Muscle of leg (tissue), 11 donors: ENCODE measurements around the gene SPAST. TPM values are rescaled to one million over a fixed set of nuclear protein-coding genes. Genes with fewer than 3 reads are reported as not detected.
"Not testable (repeated sequence)": the region's sequence is repeated elsewhere in the genome, so short reads cannot be mapped to it uniquely, and the experiment has no call there.

Experiments used
- DNase-seq: peaks from one replicate; pipeline ENCODE4 v3.0.0; 2013
- H3K27ac ChIP-seq: one replicate; pipeline ENCODE4 v1.5.1; 2013; ENCODE audit warnings: mild to moderate bottlenecking, low read length, control low read depth
- H3K27me3 ChIP-seq: one replicate; pipeline ENCODE4 v1.6.1; 2013; ENCODE audit warnings: low read length; ENCODE audit not compliant: control insufficient read depth, insufficient read depth
- H3K36me3 ChIP-seq: one replicate; pipeline ENCODE4 v1.6.1; 2013; ENCODE audit warnings: low read length; ENCODE audit not compliant: control insufficient read depth, insufficient read depth
- H3K4me1 ChIP-seq: one replicate; pipeline ENCODE4 v1.6.1; 2013; ENCODE audit warnings: low read length; ENCODE audit not compliant: control insufficient read depth, insufficient read depth
- H3K4me3 ChIP-seq: one replicate; pipeline ENCODE4 v1.5.1; 2013; ENCODE audit warnings: low read length, control low read depth
- H3K9me3 ChIP-seq: replicated peaks from 2 replicates; pipeline ENCODE4 v1.6.1; 2013; ENCODE audit warnings: low read depth, low read length; ENCODE audit not compliant: control insufficient read depth
- WGBS: methylation state at CpG from one replicate; pipeline ENCODE4 v1.1.5; 2013; ENCODE audit warnings: missing lambda C conversion rate; ENCODE audit not compliant: insufficient coverage; 5-methylcytosine and 5-hydroxymethylcytosine counted together
- polyA plus RNA-seq, 8 donors: library from polyadenylated mRNA; unstranded; fragments of 120-200 nt; gene quantifications; one replicate each; pipeline versions ENCODE4 v1.2.1 to v1.2.3, GENCODE V29; 2013; ENCODE audit warnings: inconsistent platforms in 1 of 8, low replicate concordance in 1 of 8; ENCODE audit not compliant: insufficient read length in 8 of 8, insufficient read depth in 1 of 8
- total RNA-seq: library from RNA; stranded (reverse); fragments of 120-200 nt; gene quantifications from one replicate; pipeline ENCODE4 v1.2.4, GENCODE V29; 2013

Gene SPAST
- total and polyA plus RNA-seq, 9 donors, result 12.9 to 26.6 (median 16.9) TPM

DNA sequence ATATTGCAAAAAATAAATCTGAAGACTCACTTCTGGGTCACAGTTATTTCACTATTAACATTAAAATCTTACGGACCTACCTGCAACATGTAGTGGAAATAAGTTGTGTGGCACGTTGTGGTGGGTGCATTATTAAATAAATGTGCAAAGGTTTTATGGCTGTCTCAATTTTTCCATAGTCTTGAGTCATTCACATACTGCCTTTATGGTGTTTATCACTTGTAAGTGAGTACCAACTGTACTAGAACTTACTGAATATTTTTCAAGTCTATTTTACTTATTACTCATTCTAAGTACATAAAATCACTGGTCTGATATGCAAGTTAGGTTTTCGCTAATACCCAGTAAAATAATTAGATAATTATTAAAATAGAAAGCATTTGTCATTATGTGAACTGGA lies 54.7 kb downstream of the SPAST start:
- Histone ChIP-seq H3K4me1 (no peaks in the 10 kb centered on the region), H3K9me3 (no peaks in the 10 kb centered on the region), H3K27ac (no peak overlapping the region), H3K36me3 (peaks cover 12% of the 10 kb centered on the region), H3K27me3 (no peaks in the 10 kb centered on the region), H3K4me3 (no peak overlapping the region)
- no peak for DNase-seq
- no CpG with 5 or more reads among the region's 3 CpGs for WGBS

DNA sequence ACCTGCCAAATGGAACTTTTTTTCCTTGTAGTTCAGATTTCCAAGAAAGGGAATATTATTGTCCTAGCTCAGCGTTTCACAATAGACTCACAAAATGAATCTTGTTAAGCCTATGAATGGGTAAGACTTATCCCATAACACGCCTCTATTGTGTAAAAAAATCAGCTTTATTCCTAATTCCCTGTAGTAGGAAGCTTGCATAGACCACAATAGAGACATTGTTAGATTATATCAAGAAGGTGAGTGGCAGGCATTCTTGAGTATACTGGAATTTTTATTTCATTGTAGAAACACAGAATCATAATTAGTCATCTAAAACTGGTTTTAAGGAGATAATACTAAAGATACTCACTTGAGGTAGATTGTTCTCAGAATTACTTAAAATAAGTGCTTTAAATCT lies 55.8 kb downstream of the SPAST start:
- Histone ChIP-seq H3K27me3 (no peaks in the 10 kb centered on the region), H3K27ac (no peak overlapping the region), H3K4me1 (no peaks in the 10 kb centered on the region), H3K36me3 (peaks cover 12% of the 10 kb centered on the region), H3K4me3 (no peak overlapping the region), H3K9me3 (no peaks in the 10 kb centered on the region)
- no CpG with 5 or more reads among the region's 2 CpGs for WGBS
- no peak for DNase-seq

DNA sequence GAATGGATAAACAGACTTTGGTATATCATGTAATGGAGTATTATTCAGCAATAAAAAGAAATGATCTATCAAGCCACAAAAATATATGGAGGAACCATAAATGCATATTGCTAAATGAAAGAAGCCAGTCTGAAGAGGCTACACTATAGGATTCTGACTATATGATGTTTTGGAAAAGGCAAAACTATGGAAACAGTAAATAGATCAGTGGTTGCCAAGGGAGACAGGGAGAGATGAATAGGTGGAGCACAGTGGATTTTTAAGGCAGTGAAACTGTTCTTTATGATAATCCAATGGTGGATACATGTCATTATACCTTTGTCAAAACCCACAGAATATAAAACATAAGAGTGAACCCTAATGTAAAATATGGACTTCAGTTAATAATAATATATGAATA lies 61.3 kb downstream of the SPAST start:
- H3K27me3 ChIP-seq, result no peaks in the 10 kb centered on the region
- H3K9me3 ChIP-seq, result no peaks in the 10 kb centered on the region
- peaks cover 20% of the 10 kb centered on the region for H3K36me3 ChIP-seq
- H3K4me1 ChIP-seq, result no peaks in the 10 kb centered on the region
- no peak overlapping the region for H3K27ac ChIP-seq
- DNase-seq, result peak; percentile 13
- H3K4me3 ChIP-seq, result no peak overlapping the region

DNA sequence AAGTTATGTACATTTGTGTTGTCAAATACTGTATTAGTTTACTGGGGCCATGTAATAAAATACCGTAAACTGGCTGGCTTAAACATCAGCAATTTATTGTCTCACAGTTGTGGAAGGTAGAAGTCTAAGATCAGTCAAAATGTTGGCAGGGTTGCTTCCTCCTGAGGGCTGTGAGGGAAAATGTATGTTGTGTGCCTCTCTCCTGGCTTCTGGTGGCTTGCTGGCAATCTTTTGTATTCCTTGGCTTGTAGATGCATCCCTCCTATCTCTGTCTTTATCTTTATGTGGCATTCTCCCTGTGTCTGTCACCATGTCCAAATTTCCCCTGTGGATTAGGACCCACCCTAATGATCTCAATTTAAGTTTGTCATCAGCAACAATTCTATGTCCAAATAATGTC lies 65.3 kb downstream of the SPAST start:
- Histone ChIP-seq H3K9me3 (no peaks in the 10 kb centered on the region), H3K27me3 (no peaks in the 10 kb centered on the region), H3K4me1 (no peaks in the 10 kb centered on the region), H3K36me3 (peaks cover 35% of the 10 kb centered on the region), H3K27ac (no peak overlapping the region), H3K4me3 (no peak overlapping the region)
- 100% methylated on average over 1 of the region's 1 CpG for WGBS
- DNase-seq, result no peak

DNA sequence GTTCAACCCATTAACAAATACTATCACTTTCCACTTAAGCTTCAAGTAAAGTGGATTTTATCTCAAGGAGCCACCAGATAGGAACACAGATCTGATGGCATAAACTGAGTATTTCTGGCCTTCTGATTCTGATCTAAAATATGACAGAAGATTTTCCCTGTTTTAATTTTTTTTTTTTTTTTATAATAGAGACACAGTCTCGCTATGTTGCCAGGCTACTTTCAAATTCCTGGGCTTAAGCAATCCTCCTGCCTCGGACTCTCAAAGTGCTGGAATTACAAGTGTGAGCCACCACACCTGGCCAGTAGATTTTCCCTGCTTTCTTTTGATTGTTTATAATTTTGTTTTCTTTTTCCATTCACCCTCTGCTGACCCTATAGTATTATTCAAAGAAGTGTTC lies 65.7 kb downstream of the SPAST start:
- DNase-seq, result no peak
- Histone ChIP-seq H3K27me3 (no peaks in the 10 kb centered on the region), H3K4me1 (no peaks in the 10 kb centered on the region), H3K4me3 (no peak overlapping the region), H3K27ac (no peak overlapping the region), H3K36me3 (peaks cover 35% of the 10 kb centered on the region), H3K9me3 (no peaks in the 10 kb centered on the region)
- no CpG with 5 or more reads among the region's 2 CpGs for WGBS

DNA sequence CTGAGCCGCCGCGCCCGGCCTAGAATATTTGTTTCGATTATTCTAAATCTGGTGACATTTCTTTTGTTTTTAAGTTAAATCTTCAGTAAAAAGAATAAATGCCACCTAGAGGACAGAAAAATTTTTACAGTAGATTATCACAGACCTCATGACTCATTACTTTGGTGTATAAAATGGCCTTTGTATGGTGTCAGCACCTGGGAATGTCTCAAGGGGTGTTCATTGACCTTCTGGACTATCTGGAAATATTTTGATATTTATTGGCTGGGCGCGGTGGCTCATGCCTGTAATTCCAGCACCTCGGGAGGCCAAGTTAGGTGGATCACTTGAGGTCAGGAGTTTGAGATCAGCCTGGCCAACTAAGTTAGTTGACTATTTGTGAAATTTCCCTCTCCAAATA lies 72.1 kb downstream of the SPAST start:
- WGBS, result 59% methylated on average over 3 of the region's 8 CpGs
- no peaks in the 10 kb centered on the region for H3K9me3 ChIP-seq

DNA sequence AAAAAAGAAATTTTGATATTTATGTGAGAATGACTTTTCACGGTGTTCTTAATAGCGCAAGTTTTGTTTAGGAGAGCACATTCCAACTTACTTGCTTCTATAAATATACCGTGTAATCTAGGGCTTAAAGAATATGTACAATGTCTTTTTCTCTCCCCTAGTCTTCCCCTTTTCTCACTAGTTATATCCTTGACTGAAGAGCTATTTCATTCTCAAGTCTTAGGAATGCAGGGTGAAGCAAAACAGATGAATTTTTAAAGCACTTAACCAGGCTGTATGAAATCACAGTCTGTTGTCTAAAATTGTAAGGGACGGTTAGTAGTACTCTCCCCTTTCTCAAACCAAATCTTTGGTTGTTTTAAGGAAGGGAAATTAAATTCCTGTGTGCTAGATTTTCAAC lies 72.7 kb downstream of the SPAST start:
- Histone ChIP-seq H3K4me1 (no peaks in the 10 kb centered on the region), H3K9me3 (no peaks in the 10 kb centered on the region), H3K27ac (no peak overlapping the region), H3K36me3 (peaks cover 14% of the 10 kb centered on the region), H3K4me3 (no peak overlapping the region), H3K27me3 (no peaks in the 10 kb centered on the region)
- no peak for DNase-seq
- no CpG with 5 or more reads among the region's 4 CpGs for WGBS

More for the DNA sequence above, 72.1 kb downstream of the SPAST start:
- H3K27ac ChIP-seq, result no peak overlapping the region
- H3K4me1 ChIP-seq, result no peaks in the 10 kb centered on the region
- H3K36me3 ChIP-seq, result peaks cover 16% of the 10 kb centered on the region
- no peaks in the 10 kb centered on the region for H3K27me3 ChIP-seq
- peak; percentile 23 for DNase-seq
- H3K4me3 ChIP-seq, result no peak overlapping the region

DNA sequence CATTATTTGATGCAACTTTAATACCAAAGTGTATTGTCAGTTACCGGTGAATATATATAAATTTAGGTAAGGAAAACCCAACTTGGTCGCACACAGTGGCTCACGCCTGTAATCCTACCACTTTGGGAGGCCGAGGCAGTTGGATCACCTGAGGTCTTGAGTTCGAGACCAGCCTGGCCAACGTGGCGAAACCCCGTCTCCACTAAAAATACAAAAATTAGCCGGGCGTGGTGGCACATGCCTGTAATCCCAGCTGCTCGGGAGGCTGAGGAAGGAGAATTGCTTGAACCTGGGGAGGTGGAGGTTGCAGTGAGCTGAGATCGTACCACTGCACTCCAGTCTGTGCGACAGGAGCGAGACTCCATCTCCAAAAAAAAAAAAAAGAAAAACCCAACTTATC lies 88.2 kb downstream of the SPAST start:
- not testable (repeated sequence) for H3K4me3 ChIP-seq, H3K4me1 ChIP-seq, H3K9me3 ChIP-seq, H3K36me3 ChIP-seq, H3K27me3 ChIP-seq, DNase-seq, H3K27ac ChIP-seq
- WGBS, result 100% methylated on average over 4 of the region's 14 CpGs

DNA sequence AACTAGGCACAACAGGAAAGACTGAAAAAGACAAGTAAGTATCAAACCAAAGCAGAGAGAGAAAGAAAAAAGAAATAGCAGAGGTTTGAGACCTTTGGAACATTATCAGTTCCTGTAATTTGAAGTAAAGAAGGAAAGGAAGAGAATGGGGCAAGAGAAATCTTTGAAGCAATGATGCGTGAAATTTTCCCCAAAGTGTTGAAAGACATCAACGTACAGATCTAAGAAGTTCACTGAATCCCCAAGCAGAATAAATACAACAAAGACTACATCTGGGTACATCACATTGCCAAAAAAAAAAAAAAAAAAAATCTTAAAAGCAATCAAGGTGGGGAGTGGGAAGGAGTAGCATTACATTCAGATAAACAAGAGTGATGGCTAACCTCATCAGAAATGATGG lies 96.3 kb downstream of the SPAST start:
- no peak for DNase-seq
- Histone ChIP-seq H3K36me3 (peaks cover 2% of the 10 kb centered on the region), H3K27me3 (no peaks in the 10 kb centered on the region), H3K27ac (no peak overlapping the region), H3K9me3 (no peaks in the 10 kb centered on the region), H3K4me3 (no peak overlapping the region), H3K4me1 (no peaks in the 10 kb centered on the region)
- no CpG with 5 or more reads among the region's 2 CpGs for WGBS

DNA sequence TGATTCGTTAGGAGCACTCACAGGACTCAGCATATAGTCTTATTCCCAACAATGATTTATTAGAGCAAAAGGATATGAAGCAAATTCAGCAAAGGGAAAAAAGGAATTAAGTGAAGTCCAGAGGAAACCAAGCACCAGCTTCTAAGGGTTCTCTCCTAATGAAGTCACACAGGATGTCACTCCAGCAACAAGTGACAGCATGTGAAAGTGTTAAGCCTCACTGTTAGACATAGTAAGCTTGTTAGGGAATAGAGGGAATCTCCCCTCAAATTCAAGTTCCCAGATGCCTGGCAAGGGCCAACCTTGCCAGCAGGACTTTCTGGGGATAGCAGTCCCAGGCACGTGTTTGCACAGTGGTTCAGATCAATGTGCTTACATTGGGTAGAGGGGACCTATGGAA lies 97.9 kb downstream of the SPAST start:
- 33% methylated on average over 1 of the region's 2 CpGs for WGBS
- Histone ChIP-seq H3K4me3 (no peak overlapping the region), H3K27ac (no peak overlapping the region), H3K4me1 (no peaks in the 10 kb centered on the region), H3K36me3 (peaks cover 2% of the 10 kb centered on the region), H3K27me3 (no peaks in the 10 kb centered on the region), H3K9me3 (no peaks in the 10 kb centered on the region)
- no peak for DNase-seq

DNA sequence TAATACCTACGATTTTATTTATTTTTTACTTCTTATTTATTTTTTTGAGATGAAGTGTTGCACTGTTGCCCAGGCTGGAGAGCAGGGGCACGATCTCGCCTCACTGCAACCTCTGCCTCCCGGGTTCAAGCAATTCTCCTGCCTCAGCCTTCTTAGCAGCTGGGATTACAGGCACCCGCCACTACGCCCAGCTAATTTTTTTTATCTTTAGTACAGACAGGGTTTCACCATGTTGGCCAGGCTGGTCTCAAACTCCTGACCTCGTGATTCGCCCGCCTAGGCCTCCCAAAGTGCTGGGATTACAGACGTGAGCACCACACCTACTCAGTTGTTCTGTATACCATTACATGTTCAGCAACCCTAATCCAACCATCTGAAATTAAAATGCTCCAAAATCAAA lies 100.9 kb downstream of the SPAST start:
- WGBS, result 87% methylated on average over 9 of the region's 10 CpGs
- not testable (repeated sequence) for H3K4me1 ChIP-seq, DNase-seq, H3K27ac ChIP-seq, H3K36me3 ChIP-seq, H3K4me3 ChIP-seq, H3K9me3 ChIP-seq, H3K27me3 ChIP-seq
